ENCODE data around the gene ELL2.
A peak's percentile ranks its signal among the peaks of the same experiment; 100 is the strongest.

ELL2 gene

DNA sequence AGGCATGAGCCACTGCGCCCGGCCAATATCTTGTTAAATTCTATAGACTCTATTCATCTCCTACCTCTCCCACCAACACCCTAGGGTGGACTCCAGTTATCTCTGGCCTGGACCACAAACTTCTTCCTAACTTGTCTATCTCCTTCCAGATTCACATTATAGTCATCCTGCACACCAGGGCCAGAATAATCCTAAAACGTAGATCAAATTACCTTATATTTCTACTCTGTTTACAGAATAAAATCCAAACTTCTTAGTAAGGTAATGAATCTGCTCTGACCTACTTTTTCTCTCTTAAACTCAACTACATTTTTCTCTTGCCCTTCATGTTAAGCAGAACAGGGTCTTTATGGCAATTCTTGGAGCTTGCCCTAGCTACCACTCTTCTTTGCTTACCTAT lies 6.9 kb downstream of the ELL2 start:
- H3K4me1 Mint-ChIP-seq (ENCODE audit: low read depth) = peaks cover 66% of the 10 kb centered on the region
- H3K9me3 Mint-ChIP-seq = peaks cover 10% of the 10 kb centered on the region
- H3K36me3 Mint-ChIP-seq (ENCODE audit: low read depth) = peaks cover 70% of the 10 kb centered on the region
- H3K27me3 Mint-ChIP-seq = no peaks in the 10 kb centered on the region
- H3K4me3 Mint-ChIP-seq = no peak overlapping the region
- H3K27ac Mint-ChIP-seq = no peak overlapping the region

DNA sequence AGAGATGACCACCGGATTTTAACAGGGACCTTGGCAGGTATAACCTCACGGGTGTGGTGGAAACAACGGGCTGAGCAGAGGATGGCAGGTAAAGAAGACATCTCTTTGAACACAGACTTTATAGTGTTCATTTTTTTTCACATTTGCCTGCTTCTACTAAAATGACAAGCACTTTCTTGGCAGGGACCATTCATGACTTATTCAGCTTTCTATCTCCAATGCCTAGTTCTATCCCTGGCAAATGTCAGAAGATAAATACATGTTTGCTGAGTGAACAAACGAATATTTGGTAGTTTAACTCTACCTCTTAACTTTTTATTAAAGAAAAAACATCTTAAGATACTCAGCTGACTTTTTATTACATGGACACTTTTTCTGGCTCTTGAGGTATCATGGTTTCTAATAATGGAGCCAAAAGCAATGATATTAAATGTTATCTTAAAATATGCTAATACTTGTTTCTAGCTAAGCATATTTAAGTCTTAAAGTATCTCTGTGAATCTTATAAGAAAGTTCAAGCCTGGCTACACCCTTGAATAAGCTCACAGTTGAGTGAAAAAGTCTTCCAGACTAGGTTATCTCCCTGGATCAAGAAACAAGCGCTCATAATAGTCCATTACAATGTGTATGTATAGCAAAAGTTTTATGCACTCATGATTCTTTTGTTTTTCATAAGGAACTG lies 8.5 kb downstream of the ELL2 start:
- Mint-ChIP-seq H3K27me3 (no peaks in the 10 kb centered on the region), H3K4me3 (no peak overlapping the region), H3K27ac (peak overlapping the region; percentile 24), H3K36me3 (ENCODE audit: low read depth) (peaks cover 55% of the 10 kb centered on the region), H3K9me3 (peaks cover 10% of the 10 kb centered on the region), H3K4me1 (ENCODE audit: low read depth) (peaks cover 63% of the 10 kb centered on the region)

DNA sequence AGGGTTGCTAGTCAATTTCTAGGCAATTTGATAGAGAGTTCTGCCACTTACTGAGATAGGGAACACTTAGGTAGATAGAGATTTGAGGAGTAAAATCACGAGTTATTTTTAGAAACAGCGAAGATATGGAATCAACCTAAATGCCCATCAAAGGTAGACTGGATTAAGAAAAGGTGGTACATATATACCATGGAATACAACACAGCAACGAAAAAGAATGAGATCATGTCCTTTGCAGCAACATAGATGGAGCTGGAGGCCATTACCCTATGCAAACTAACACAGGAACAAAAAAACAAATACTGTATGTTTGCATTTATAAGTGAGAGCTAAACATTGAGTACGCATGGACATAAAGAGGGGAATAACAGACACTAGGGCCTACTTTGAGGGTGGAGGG lies 9.7 kb downstream of the ELL2 start:
- H3K36me3 Mint-ChIP-seq (ENCODE audit: low read depth) = peaks cover 56% of the 10 kb centered on the region
- no peak overlapping the region for H3K4me3 Mint-ChIP-seq
- H3K4me1 Mint-ChIP-seq (ENCODE audit: low read depth) = peaks cover 52% of the 10 kb centered on the region
- H3K9me3 Mint-ChIP-seq = peaks cover 10% of the 10 kb centered on the region
- no peaks in the 10 kb centered on the region for H3K27me3 Mint-ChIP-seq
- no peak overlapping the region for H3K27ac Mint-ChIP-seq

DNA sequence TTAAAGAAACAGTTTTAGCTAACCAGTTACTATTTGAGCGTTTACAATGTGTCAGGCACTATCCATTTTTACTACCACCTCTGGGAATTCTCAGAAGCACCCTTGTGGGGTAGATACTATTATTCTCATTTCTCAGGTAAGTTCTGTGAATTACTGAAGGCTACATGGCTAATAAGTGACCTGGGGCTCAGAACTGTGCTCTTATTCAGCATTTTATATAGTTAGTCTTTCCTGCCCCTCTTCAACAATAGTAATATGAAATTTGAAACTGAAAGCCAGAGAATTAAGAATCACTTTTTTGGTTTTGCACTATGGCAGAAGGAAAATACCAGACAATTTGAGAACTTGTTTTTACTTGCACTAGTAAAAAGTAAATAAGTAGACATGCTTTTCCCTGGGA lies 11.8 kb downstream of the ELL2 start:
- Mint-ChIP-seq H3K4me3 (no peak overlapping the region), H3K4me1 (ENCODE audit: low read depth) (peaks cover 36% of the 10 kb centered on the region), H3K9me3 (peaks cover 10% of the 10 kb centered on the region), H3K27me3 (no peaks in the 10 kb centered on the region), H3K36me3 (ENCODE audit: low read depth) (peaks cover 56% of the 10 kb centered on the region), H3K27ac (no peak overlapping the region)

DNA sequence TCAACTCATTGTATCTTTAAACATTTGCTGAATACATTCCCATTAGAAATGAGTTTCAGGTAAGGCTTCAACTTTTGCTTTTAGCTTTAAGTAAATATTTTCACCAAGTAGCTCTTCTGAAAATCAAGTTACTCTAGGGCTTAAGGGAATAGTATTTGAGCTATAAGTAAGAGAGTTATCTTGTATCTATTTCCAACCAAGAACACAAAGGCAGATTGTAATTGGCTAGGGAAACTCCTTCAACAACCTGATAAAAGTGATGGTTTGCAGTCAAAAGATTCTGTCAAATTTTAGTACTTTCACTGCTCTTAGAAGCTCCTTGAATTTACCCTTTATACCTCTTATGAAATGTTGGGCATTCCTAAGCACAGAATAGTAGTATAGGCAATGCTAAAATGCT lies 13.0 kb downstream of the ELL2 start:
- no peaks in the 10 kb centered on the region for H3K27me3 Mint-ChIP-seq
- no peak overlapping the region for H3K27ac Mint-ChIP-seq
- no peak overlapping the region for H3K4me3 Mint-ChIP-seq
- H3K4me1 Mint-ChIP-seq (ENCODE audit: low read depth) = peaks cover 29% of the 10 kb centered on the region
- peaks cover 10% of the 10 kb centered on the region for H3K9me3 Mint-ChIP-seq
- H3K36me3 Mint-ChIP-seq (ENCODE audit: low read depth) = peaks cover 51% of the 10 kb centered on the region

DNA sequence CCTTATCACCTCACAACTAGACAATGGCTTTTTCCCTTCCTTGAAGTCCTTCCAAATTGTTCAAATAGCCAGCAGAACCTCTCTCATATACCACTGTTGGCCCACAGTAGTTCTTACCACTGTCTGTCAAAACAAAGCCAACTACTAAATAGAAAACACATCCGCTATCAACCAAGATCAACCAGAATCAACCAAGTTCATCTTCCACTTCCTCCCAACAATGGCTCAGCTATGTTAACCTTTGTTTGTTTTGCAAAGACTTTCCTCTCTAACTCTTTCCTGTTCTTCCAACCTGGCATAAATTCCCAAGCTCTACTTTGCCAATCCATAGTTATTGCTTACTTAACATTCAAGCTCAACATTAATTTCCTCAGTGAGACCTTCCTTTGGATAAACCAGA lies 15.2 kb downstream of the ELL2 start:
- Mint-ChIP-seq H3K27ac (no peak overlapping the region), H3K4me3 (no peak overlapping the region), H3K9me3 (no peaks in the 10 kb centered on the region)

DNA sequence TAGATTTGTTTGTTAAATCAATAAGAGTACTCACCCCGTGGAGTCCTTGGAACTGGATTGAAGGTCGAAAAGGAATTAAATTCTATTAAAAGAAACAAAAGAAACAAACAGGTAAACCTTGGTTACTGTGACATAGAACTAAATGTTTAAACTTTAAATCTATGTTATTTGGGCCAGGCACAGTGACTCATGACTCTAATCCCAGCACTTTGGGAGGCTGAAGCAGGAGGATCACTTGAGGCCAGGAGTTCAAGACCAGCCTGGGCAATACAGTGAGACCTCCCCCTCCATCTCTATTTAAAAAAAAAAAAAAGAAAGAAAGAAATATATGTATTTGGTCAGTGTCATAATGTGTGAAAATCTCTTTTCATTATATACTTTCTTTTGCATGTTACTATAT lies 18.7 kb downstream of the ELL2 start:
- Mint-ChIP-seq H3K27me3 (no peaks in the 10 kb centered on the region), H3K27ac (no peak overlapping the region), H3K9me3 (no peaks in the 10 kb centered on the region), H3K4me3 (no peak overlapping the region), H3K4me1 (ENCODE audit: low read depth) (peaks cover 3% of the 10 kb centered on the region), H3K36me3 (ENCODE audit: low read depth) (peaks cover 60% of the 10 kb centered on the region)

More for the DNA sequence above, 15.2 kb downstream of the ELL2 start:
- Mint-ChIP-seq H3K27me3 (no peaks in the 10 kb centered on the region), H3K4me1 (ENCODE audit: low read depth) (peaks cover 24% of the 10 kb centered on the region), H3K36me3 (ENCODE audit: low read depth) (peaks cover 39% of the 10 kb centered on the region)

DNA sequence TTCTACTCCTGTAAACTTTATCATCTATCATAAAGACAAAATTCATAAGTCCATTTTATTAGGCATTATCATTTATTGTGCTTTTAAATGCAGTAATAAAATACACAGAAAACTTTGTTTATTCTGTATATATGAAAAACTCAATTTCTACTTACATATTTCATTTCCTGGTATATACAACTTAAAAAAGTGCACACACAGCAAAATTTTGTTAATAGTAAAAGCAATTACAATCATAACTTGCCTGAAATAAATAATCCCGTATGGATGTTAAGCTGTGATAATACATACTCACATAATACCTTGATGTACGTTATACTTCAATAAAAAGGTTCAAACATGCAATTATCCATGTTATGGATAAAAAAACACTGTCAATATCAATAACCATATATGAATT lies 19.2 kb downstream of the ELL2 start:
- no peaks in the 10 kb centered on the region for H3K27me3 Mint-ChIP-seq
- no peak overlapping the region for H3K27ac Mint-ChIP-seq
- peaks cover 3% of the 10 kb centered on the region for H3K4me1 Mint-ChIP-seq (ENCODE audit: low read depth)
- H3K4me3 Mint-ChIP-seq = no peak overlapping the region
- no peaks in the 10 kb centered on the region for H3K9me3 Mint-ChIP-seq
- H3K36me3 Mint-ChIP-seq (ENCODE audit: low read depth) = peaks cover 64% of the 10 kb centered on the region

DNA sequence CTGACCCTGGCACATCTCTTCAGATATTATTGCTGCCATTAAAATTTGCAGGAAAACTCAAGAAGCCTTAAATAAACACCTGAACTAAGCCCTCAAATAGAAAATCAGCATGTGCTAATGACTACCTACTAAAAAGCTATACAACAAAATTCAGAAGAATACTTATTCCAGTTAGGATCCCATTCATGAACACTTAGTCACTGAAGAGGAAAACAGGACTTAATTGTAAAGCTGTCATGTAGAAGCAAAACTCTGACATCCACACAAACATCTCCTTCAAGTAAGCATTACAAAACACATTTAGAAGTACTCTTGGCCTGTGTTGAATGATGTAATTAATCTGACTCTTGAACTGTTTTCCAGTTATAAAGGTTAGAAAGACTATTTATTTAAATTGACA lies 19.9 kb downstream of the ELL2 start:
- Mint-ChIP-seq H3K4me3 (no peak overlapping the region), H3K27ac (no peak overlapping the region), H3K27me3 (no peaks in the 10 kb centered on the region), H3K4me1 (ENCODE audit: low read depth) (peaks cover 3% of the 10 kb centered on the region), H3K36me3 (ENCODE audit: low read depth) (peaks cover 59% of the 10 kb centered on the region), H3K9me3 (no peaks in the 10 kb centered on the region)

DNA sequence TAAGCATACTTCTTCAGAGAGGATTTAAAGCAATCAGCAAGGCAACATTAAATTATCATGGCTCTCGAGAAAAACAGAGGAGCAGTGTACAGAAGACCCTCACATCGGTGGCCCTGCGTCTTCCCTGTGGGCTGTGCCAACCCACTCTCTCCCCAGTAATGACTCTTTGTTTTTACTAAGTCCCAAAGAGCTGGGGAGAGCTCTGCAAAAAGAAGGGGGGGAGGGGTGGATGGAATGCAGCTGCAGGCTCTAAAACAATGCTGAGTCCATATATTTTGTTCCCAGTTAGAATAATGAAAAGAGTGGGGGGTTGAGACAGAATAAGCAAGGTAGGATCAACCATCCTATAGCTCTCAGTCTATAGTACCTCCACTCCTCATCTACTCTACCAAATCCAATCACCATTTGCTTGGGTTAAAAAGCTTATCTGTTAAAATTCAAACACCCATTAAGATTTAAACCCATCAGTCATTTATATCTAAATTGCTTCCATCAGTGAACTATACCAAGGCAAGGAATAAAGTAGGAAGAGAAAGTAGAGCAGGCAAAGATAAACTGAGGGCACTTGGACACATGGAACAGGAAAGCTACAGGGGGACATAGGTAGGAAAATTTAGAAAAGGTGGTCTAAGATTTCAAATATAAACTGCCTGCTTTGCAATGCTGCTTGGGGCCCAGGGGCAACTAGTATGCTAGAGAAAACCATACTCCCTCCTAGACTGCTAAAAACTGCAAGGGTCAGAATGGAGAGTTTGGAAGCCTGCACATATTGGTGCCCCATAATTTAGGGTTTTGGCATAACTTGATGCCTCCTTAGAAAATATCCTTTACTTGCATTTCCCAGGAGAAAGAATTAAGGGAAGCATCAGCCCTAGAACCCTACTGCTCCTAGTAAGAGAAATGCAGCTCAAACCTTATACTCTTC lies 20.6 kb downstream of the ELL2 start:
- no peaks in the 10 kb centered on the region for H3K4me1 Mint-ChIP-seq (ENCODE audit: low read depth)
- no peaks in the 10 kb centered on the region for H3K27me3 Mint-ChIP-seq
- no peak overlapping the region for H3K4me3 Mint-ChIP-seq
- no peaks in the 10 kb centered on the region for H3K9me3 Mint-ChIP-seq
- no peak overlapping the region for H3K27ac Mint-ChIP-seq
- H3K36me3 Mint-ChIP-seq (ENCODE audit: low read depth) = peaks cover 59% of the 10 kb centered on the region

DNA sequence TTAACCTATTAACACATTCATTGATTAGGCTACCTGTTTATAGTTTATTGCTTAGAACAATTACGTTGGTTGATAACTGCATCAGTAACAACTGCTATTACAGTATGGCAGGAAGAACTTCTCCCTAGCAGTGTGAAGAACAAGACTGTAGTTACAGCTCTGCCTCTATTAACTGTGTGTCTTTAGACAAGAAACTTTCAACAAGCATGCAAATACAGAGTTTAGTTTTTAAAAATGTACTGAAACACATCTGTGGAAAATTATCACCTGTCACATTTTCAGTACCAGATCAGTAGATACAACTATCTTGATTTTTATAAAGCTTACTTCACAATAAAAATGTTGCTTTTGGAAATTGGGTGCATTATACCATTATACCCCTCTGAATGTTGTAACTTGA lies 22.2 kb downstream of the ELL2 start:
- Mint-ChIP-seq H3K4me1 (ENCODE audit: low read depth) (peaks cover 6% of the 10 kb centered on the region), H3K36me3 (ENCODE audit: low read depth) (peaks cover 48% of the 10 kb centered on the region), H3K4me3 (no peak overlapping the region), H3K27ac (no peak overlapping the region), H3K27me3 (no peaks in the 10 kb centered on the region), H3K9me3 (no peaks in the 10 kb centered on the region)

DNA sequence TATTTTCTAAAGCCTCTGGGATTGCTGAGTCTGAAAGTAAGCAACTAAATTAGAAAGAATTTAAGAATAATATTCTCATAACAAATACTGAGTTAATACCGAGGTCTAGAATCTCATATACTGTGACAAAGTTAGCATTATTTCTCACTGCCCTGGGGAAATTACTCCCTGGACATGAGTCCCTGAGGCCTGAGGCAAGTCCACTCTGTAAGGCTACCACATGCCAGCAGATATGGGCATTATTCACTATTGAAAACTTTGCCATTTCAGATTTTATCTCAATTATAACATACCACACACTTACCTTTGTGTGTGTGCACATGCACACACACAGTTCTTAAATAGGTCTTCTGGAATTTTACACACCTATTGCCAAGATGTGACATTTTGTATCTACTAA lies 22.9 kb downstream of the ELL2 start:
- Mint-ChIP-seq H3K4me1 (ENCODE audit: low read depth) (peaks cover 13% of the 10 kb centered on the region), H3K9me3 (no peaks in the 10 kb centered on the region), H3K27me3 (no peaks in the 10 kb centered on the region), H3K27ac (no peak overlapping the region), H3K4me3 (no peak overlapping the region), H3K36me3 (ENCODE audit: low read depth) (peaks cover 48% of the 10 kb centered on the region)

DNA sequence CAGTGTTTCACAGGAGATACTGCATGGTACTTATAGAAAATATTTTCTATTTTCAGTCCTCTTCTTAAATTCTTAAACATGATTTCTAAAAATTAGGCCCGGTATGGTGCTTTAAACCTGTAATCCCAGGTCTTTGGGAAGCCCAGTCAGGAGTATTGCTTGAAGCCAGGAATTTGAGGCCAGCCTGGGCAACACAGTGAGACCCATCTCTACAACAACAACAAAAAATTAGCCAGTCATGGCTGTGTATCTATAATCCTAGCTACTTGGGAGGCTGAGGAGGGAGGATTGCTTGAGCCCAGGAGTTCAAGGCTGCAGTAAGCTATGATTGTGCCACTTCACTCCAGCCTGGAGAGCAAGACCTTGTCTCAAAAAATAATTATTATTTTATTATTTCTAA lies 23.3 kb downstream of the ELL2 start:
- Mint-ChIP-seq H3K36me3 (ENCODE audit: low read depth) (peaks cover 48% of the 10 kb centered on the region), H3K27me3 (no peaks in the 10 kb centered on the region), H3K4me3 (no peak overlapping the region), H3K4me1 (ENCODE audit: low read depth) (peaks cover 18% of the 10 kb centered on the region), H3K27ac (no peak overlapping the region), H3K9me3 (no peaks in the 10 kb centered on the region)

DNA sequence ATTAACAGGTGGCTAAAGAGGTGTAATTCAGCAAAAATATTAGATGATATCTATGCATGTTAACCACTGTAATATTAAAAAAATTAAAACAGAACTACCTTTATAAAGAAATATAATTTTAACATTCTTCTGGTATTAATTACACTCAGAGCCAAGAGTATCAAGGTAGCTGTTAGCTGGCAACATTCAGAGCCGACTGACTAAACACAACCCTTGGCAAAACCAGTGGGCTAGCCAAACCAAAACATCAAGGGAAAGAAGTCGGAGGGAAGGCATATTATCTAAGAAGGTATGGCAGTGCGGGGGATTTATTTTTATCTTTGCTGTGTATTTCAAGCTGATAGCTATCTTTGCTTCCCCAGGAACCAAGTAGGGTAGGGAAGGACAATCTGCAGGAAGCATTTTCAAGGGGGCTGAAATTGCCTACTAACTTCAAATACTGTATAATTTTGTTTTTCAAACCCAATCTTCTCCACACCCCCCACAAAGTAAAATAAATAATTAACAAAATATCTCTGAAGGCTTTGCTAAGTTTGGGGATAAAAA lies 24.0 kb downstream of the ELL2 start:
- no peaks in the 10 kb centered on the region for H3K9me3 Mint-ChIP-seq
- H3K27me3 Mint-ChIP-seq = no peaks in the 10 kb centered on the region
- H3K4me3 Mint-ChIP-seq = no peak overlapping the region
- no peak overlapping the region for H3K27ac Mint-ChIP-seq
- peaks cover 48% of the 10 kb centered on the region for H3K36me3 Mint-ChIP-seq (ENCODE audit: low read depth)
- H3K4me1 Mint-ChIP-seq (ENCODE audit: low read depth) = peaks cover 23% of the 10 kb centered on the region

DNA sequence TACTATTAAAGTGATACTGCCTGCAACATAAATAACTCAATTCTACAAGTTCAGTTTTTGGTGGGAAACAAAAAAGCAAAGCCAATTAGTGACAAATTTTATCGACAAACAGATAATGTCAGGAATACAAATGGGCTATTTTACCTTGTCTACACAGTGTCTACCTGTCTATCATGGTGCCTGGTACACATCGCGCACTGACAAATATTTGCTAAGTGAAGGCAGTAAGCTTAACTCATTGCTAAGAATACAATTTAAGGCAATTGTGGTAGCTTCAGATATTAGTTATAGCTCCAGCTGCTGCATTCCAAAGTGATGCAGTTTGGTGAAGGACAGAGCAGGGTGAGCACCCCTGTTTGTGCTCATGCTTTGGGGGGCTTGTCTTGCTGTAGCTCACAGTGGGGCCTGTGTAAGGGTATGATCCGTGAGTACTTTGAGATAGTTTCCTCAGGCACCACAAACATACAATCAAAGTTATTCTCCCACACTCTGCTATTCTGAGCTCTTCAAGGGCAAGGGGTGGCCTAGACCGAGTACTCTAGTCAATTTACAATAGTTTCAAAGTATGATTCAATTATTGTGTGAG lies 24.7 kb downstream of the ELL2 start:
- H3K27ac Mint-ChIP-seq = no peak overlapping the region
- no peaks in the 10 kb centered on the region for H3K27me3 Mint-ChIP-seq
- H3K4me3 Mint-ChIP-seq = no peak overlapping the region
- H3K9me3 Mint-ChIP-seq = no peaks in the 10 kb centered on the region
- peaks cover 46% of the 10 kb centered on the region for H3K36me3 Mint-ChIP-seq (ENCODE audit: low read depth)
- peaks cover 24% of the 10 kb centered on the region for H3K4me1 Mint-ChIP-seq (ENCODE audit: low read depth)

Data from stimulated activated naive CD8-positive, alpha-beta T cell treated with anti-CD3 and anti-CD28 coated beads, Interleukin-15, Interleukin-2, amounts not matched to agents 100 ng/mL and 50 ng/mL, for 24 hours (primary cell).